Epithelial cell of proximal tubule (primary cell): Measurements from ENCODE around the gene CHN2. TPM values are rescaled to one million over a fixed set of nuclear protein-coding genes. Genes with fewer than 3 reads are reported as not detected.

Source experiments
- DNase-seq: peaks from one replicate; pipeline ENCODE4 v3.0.0-alpha.2; 2011; ENCODE audit warnings: low read depth
- H3K4me3 ChIP-seq: 2 replicates; pipeline ENCODE4 v1.5.1; 2011; ENCODE audit warnings: low read depth, mild to moderate bottlenecking, low read length
- total RNA-seq: library from RNA; depleted of rRNA; stranded (reverse); fragments of >200 nt; gene quantifications from 2 replicates; pipeline ENCODE4 v1.2.3, GENCODE V29; 2015
- TF ChIP-seq, protein P1 (sequence below): conservative IDR thresholded peaks from 2 replicates; pipeline ENCODE4 v1.5.1; 2012; ENCODE audit warnings: low read depth, mild to moderate bottlenecking, low read length

Gene CHN2
- total RNA-seq, 1 donor from 2014 or later: 0.35 TPM

DNA sequence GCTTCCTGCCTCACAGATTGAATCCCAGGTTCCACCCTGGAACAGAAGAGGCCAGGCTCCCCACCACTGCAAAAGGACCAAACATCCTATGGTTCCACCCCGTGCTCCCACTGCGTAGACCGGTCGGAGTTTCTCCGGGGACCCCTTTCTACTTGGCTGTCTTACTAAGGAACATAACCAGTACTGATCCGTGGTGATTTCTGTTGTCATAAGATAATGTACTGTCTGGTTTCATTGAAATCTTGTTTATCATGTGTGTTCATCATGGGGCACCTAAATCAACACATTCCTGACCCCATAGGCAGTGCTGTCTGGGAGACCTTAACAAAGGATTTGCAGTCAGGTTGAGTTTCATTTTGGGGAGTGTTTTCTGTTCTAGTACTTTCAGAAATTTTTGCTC lies 104.5 kb downstream of the CHN2 start:
- H3K4me3 ChIP-seq: no peak overlapping the region
- no peak for DNase-seq
- TF ChIP-seq, protein P1, sequence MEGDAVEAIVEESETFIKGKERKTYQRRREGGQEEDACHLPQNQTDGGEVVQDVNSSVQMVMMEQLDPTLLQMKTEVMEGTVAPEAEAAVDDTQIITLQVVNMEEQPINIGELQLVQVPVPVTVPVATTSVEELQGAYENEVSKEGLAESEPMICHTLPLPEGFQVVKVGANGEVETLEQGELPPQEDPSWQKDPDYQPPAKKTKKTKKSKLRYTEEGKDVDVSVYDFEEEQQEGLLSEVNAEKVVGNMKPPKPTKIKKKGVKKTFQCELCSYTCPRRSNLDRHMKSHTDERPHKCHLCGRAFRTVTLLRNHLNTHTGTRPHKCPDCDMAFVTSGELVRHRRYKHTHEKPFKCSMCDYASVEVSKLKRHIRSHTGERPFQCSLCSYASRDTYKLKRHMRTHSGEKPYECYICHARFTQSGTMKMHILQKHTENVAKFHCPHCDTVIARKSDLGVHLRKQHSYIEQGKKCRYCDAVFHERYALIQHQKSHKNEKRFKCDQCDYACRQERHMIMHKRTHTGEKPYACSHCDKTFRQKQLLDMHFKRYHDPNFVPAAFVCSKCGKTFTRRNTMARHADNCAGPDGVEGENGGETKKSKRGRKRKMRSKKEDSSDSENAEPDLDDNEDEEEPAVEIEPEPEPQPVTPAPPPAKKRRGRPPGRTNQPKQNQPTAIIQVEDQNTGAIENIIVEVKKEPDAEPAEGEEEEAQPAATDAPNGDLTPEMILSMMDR: no peak

DNA sequence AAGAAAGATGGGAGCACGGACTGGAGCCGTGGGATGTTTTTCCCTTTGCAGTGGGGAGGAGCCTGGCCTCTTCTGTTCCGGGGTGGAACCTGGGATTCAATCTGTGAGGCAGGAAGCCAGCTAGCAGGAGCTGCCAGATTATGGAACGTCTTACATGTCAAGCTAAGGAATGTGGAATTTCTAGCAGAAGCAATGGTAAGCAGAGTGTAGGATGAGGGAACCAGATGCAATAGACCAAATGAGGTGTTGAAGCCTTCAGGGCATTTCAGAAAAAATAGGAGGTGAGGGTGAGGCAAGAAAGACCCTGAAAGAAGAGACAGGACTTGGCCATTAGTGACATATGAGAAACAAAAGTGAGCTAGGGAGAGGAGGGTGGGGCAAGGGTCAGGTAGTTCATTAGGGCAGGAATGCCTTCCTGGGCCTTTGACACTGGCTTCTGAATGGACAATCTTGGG lies 105.5 kb downstream of the CHN2 start:
- no peak overlapping the region for H3K4me3 ChIP-seq
- no peak for DNase-seq
- TF ChIP-seq, protein P1: no peak

DNA sequence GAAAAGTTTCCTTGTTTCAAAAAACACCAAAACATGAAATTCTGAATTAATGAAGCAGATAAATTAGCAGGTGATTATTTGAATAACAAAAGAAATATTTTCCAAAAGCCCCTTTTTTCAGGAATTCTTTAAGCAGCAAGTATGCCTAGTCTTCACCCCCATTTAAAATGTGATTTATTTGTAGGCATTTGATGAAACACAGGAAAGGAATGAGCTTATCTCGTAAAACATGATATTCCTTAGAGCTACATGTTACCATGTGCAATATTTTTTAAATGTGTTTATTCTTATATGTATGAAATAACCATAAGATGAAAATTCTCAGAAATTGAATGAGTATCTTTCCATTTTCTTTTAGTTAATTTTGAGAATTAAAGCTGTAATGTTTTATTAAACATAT lies 106.1 kb downstream of the CHN2 start:
- TF ChIP-seq, protein P1: no peak
- H3K4me3 ChIP-seq: no peak overlapping the region
- no peak for DNase-seq

DNA sequence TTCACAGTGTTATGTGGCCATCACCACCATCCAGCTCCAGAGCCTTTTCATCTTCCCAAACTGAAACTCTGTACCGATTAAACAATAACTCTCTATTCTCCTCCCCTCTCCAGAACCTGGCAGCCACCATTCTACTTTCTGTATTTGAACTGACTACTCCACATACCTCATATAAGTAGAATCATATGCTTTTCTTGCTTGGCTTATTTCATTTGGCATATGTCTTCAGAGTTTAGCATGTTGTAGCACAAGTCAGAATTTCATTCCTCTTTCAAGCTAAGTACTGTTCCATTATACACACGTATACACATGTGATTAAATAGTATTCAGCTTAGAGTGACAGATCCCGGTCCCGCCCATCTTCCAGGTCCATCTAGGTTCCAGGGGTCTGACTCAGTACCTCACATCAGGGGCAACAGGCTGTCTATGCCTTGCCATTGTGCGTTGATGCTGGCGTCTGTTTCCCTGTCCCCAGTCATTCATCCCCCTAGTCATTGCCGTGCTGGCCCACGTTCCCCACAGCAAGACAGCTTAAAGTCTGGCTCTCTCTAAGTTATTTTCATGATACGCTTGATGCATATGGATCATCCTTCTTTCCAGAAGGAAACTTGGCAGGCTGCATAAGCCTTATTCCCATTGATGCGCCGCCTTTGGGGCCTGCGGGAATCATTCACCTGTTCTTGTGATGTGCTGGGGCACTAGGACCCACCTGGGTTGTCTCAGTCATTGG lies 108.3 kb downstream of the CHN2 start:
- no peak overlapping the region for H3K4me3 ChIP-seq
- TF ChIP-seq, protein P1: no peak
- no peak for DNase-seq

DNA sequence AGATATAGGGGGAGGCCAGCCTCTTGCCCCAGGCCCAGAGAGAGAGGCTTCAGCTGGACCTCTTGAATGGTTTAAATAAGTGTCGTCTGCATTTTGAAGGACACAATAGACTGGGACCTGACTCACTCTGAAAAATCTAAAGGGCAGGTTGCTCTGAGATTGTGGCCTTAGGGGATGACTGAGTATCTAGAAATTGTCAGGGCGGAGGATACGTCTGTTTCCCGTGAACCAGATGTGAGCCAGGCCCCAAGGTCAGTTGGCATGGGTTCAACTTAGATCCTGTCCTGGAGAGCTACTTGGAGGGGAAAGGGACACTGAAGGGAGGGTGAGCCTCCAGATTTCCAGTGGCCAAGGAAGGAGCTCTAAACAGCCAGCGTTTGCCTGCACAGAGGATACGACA lies 110.2 kb downstream of the CHN2 start:
- no peak for DNase-seq
- TF ChIP-seq, protein P1: no peak

DNA sequence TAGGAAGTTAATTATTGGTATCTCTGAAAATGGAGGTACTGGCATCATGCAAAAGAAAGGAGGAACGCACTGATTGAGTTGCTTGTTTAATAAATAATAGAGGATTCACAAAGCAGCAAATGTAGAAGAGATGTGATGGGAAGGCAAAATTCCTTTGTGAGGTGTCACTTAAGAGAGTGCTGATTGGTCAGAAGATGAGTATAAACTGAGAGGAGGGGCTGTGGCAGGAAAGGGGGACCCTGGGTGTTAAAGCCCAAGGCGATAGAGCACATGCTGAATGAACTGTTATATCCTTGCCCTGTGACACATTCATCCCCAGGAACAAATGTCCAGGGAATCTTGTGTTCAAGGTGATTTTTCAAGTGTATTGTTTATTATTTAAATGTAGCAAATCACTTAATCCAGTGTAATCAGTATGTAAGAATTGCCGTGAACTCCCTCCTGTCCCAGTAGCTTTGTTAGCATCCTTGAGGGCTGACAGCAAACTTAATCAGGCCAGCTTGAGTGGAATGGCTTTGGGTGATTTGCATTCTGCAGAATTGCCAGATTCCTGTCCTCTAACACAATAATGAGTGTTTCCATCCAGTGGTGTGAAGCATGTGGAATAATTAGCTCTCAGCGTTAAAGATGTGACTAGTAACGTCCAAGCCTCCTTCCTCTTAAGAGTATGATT lies 111.9 kb downstream of the CHN2 start:
- DNase-seq: no peak
- no peak overlapping the region for H3K4me3 ChIP-seq
- TF ChIP-seq, protein P1: no peak

More for the DNA sequence above, 110.2 kb downstream of the CHN2 start:
- H3K4me3 ChIP-seq: no peak overlapping the region
